Uterus (tissue), 4 donors: ENCODE results near the gene HM13. TPM values are rescaled to one million over a fixed set of nuclear protein-coding genes. Genes with fewer than 3 reads are reported as not detected.
A peak's percentile ranks its signal among the peaks of the same experiment; 100 is the strongest.
"Not testable (repeated sequence)": the region's sequence is repeated elsewhere in the genome, so short reads cannot be mapped to it uniquely, and the experiment has no call there.

Source experiments
- DNase-seq, 2 donors: peaks; one replicate each; pipeline ENCODE4 v3.0.0-alpha.2; 2019 to 2020
- H3K27ac ChIP-seq, 2 donors: fragments of 200-600 bp; sonication (generic); 1 replicate in 1 of 2; 2 replicates in 1 of 2; pipeline ENCODE4 v1.5.1; 2016 to 2018
- H3K27me3 ChIP-seq, 2 donors: fragments of 200-600 bp; sonication (generic); one replicate each; pipeline ENCODE4 v1.5.1; 2018 to 2019; ENCODE audit warnings: control low read depth in 1 of 2
- H3K36me3 ChIP-seq, 2 donors: fragments of 200-600 bp; sonication (generic); one replicate each; pipeline ENCODE4 v1.5.1; 2019; ENCODE audit warnings: control low read depth in 1 of 2
- H3K4me1 ChIP-seq, 2 donors: fragments of 200-600 bp; sonication (generic); one replicate each; pipeline ENCODE4 v1.5.1; 2018 to 2019; ENCODE audit warnings: control low read depth in 1 of 2
- H3K4me3 ChIP-seq, 2 donors: fragments of 200-600 bp; sonication (generic); 1 replicate in 1 of 2; 2 replicates in 1 of 2; pipeline ENCODE4 v1.5.1; 2018 to 2019; ENCODE audit warnings: mild to moderate bottlenecking in 1 of 2
- H3K9me3 ChIP-seq, 2 donors: fragments of 200-600 bp; sonication (generic); one replicate each; pipeline ENCODE4 v1.5.1; 2019; ENCODE audit warnings: control low read depth in 1 of 2
- POLR2A ChIP-seq, 2 donors: fragments of 450-650 bp; IDR thresholded peaks; one replicate each; pipeline ENCODE4 v1.6.1; 2016; ENCODE audit warnings: antibody characterized with exemption in 2 of 2, mild to moderate bottlenecking in 1 of 2, moderate library complexity in 1 of 2
- intact Hi-C: fragments of 100-400 bp; cut with DNase I; formaldehyde crosslinking; loops from one replicate; pipeline ENCODE4 v1.15.1; 2023; ENCODE audit warnings: low total_unique reads
- total RNA-seq, 4 donors: library from RNA; depleted of rRNA in 3 of 4; stranded (reverse); fragments of >200 nt in 3 of 4; gene quantifications; one replicate each; pipeline versions ENCODE4 v1.1.0 to v1.2.4, GENCODE V29; 2014 to 2023
- TF ChIP-seq, protein P1 (sequence below), 4 experiments: fragments of 200-600 bp in 2 of 4; fragments of 450-650 bp in 2 of 4; sonication (generic) in 2 of 4; IDR thresholded peaks; one replicate each; pipeline ENCODE4 v1.5.1; 2016 to 2019; ENCODE audit warnings: antibody characterized with exemption in 4 of 4, mild to moderate bottlenecking in 2 of 4, moderate library complexity in 1 of 4
- donor health status: DM: yes; HTN: yes; CAD: no.

HM13 gene
- 100 to 1,000 TPM in 1 of 4 donors, 10 to 100 TPM in 3; 40.7 to 147 (median 56.0) TPM for total RNA-seq

DNA sequence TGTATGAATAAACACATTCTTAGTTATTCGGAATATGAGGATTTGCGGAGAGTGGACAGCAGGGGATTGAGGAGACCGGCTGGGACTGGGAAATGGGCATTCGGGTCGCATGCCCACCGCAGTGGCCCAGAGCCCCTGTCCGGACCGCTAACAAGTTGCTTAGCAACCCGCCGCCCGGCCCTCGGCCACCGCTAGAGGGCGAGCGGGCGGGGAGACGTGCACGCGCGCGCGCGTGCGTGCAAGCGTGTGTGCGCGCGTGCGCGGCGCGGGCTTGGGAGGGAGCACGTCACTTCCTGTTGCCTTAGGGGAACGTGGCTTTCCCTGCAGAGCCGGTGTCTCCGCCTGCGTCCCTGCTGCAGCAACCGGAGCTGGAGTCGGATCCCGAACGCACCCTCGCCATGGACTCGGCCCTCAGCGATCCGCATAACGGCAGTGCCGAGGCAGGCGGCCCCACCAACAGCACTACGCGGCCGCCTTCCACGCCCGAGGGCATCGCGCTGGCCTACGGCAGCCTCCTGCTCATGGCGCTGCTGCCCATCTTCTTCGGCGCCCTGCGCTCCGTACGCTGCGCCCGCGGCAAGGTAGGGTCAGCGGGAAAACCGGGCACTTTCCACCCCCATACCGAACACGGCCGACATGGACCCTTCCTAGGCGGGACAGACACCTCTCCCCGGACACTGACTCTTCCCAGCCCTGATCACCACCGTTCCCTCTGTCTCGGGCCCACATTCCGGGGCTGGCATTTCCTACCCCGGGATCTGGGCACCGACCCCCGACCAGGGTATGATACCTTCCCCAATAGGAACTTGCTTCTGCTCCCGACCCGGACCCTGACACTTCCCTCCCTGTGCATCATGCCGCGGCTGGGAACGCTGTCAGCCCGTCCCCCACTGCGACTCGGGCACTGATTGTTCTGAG lies at the start of gene HM13:
HM13 (plus strand) TSS at position 289 of the 918 bp plus-strand sequence; CDS start at position 399, 110 bp downstream.
- intact Hi-C loops = no loop called here
- peak; percentile 60 to 82 for TF ChIP-seq POLR2A (IDR thresholded peaks at IDR 0.05)
- TF ChIP-seq, protein P1, sequence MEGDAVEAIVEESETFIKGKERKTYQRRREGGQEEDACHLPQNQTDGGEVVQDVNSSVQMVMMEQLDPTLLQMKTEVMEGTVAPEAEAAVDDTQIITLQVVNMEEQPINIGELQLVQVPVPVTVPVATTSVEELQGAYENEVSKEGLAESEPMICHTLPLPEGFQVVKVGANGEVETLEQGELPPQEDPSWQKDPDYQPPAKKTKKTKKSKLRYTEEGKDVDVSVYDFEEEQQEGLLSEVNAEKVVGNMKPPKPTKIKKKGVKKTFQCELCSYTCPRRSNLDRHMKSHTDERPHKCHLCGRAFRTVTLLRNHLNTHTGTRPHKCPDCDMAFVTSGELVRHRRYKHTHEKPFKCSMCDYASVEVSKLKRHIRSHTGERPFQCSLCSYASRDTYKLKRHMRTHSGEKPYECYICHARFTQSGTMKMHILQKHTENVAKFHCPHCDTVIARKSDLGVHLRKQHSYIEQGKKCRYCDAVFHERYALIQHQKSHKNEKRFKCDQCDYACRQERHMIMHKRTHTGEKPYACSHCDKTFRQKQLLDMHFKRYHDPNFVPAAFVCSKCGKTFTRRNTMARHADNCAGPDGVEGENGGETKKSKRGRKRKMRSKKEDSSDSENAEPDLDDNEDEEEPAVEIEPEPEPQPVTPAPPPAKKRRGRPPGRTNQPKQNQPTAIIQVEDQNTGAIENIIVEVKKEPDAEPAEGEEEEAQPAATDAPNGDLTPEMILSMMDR (IDR thresholded peaks at IDR 0.05) = peak; percentile 93 to 99 (median 98)
- Histone ChIP-seq H3K27me3 (no peaks in the 10 kb centered on the region), H3K4me3 (peak within 1 kb of the TSS; percentile 69 to 92), H3K9me3 (no peaks in the 10 kb centered on the region), H3K27ac (peak within 1 kb of the TSS; percentile 62 to 74), H3K36me3 (no peaks in the 10 kb centered on the region), H3K4me1 (peaks cover 5 to 19% of the 10 kb centered on the region in 2 donors)
- DNase-seq = peak; percentile 90 to 92

- H3K27me3 ChIP-seq, intact Hi-C loops, H3K36me3 ChIP-seq, H3K27ac ChIP-seq, H3K9me3 ChIP-seq, H3K4me1 ChIP-seq, DNase-seq, H3K4me3 ChIP-seq: not testable (repeated sequence)
These were observed 43.3 kb upstream of the HM13 start for GRCh38 chr20:31470946-31471345.

- Histone ChIP-seq H3K36me3 (no peaks in the 10 kb centered on the region), H3K27ac (peak overlapping the region in 1 of 2 donors; percentile 1), H3K4me1 (peaks cover 0 to 6% of the 10 kb centered on the region in 2 donors), H3K4me3 (no peak overlapping the region), H3K27me3 (no peaks in the 10 kb centered on the region), H3K9me3 (no peaks in the 10 kb centered on the region)
- intact Hi-C loops = no loop called here
- peak in 1 of 2 donors; percentile 30 for DNase-seq
- TF ChIP-seq POLR2A (IDR thresholded peaks at IDR 0.05) = no peak
- TF ChIP-seq, protein P1 (IDR thresholded peaks at IDR 0.05) = no peak
These were observed 41.6 kb upstream of the HM13 start for GRCh38 chr20:31472395-31473330.

DNA sequence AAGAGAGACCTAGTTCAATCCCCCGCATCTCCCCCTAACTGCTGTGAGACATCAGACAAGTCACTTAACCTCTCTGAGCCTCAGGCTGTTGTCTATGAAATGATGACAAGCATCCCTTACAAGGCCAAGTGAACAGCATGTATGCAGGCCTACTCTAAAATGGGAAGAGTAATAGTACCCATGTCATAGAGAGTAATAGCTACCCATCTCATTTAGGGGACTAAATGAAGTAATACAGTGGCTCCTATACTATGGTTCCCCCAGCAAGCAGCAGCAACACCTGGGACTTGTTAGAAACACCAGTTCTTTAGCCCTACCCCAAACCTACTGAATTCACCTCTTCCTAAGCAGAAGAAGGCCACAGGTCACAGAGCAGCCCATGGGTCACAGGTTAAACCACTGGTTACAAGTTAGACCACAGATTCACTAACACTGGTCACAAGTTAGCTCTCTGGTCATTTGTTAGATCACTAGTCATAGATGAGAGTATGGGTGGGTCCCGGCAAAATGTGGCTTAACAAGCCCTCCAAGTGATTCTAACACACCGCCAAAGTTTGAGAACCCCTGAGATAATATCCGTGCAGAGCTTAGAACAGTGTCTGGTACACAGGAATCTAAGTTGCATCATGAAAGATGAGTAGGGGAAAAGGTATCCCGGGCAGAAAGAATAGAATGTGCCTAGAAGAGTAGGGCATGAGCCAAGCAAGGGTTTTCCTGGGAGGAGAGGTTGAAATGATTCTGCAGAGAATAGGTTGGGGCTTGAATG lies 40.7 kb upstream of the HM13 start:
- Histone ChIP-seq H3K4me3 (no peak overlapping the region), H3K27me3 (no peaks in the 10 kb centered on the region), H3K4me1 (peaks cover 0 to 6% of the 10 kb centered on the region in 2 donors), H3K9me3 (no peaks in the 10 kb centered on the region), H3K36me3 (no peaks in the 10 kb centered on the region), H3K27ac (peak overlapping the region in 1 of 2 donors; percentile 1)
- no peak for DNase-seq
- TF ChIP-seq, protein P1 (IDR thresholded peaks at IDR 0.05) = no peak
- no peak for TF ChIP-seq POLR2A (IDR thresholded peaks at IDR 0.05)
- intact Hi-C loops = no loop called here

DNA sequence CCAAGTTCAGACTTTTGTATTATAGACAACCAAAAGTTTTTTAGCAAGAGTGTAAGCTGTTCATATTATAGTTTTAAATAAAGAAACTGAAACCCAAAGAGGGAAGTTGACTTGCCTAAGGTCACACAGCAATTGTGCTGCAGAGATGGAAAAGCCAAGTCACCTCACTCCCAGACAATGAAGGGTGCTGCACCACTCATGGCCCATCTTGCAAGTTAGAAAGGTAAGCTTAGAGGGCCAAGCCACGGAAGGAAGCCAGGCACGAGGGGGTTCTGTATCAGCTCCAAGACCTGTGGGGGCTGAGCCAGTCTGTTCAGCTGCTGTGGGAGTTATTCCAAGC lies 40.2 kb upstream of the HM13 start:
- Histone ChIP-seq H3K36me3 (no peaks in the 10 kb centered on the region), H3K27me3 (no peaks in the 10 kb centered on the region), H3K4me1 (peaks cover 0 to 6% of the 10 kb centered on the region in 2 donors), H3K4me3 (no peak overlapping the region), H3K27ac (peak overlapping the region; percentile 72 to 77), H3K9me3 (no peaks in the 10 kb centered on the region)
- intact Hi-C loops = no loop called here
- DNase-seq = no peak
- no peak for TF ChIP-seq POLR2A (IDR thresholded peaks at IDR 0.05)
- TF ChIP-seq, protein P1 (IDR thresholded peaks at IDR 0.05) = no peak
